Nephron (organoid): ENCODE results near the gene OR5AU1.

ENCODE experiments used
- H3K27ac Mint-ChIP-seq, 3 experiments: 2 replicates each; pipeline ENCODE4 v1.8.0; 2020; ENCODE audit warnings: mixed read lengths in 3 of 3, mild to moderate bottlenecking in 2 of 3, moderate library complexity in 1 of 3
- H3K27me3 Mint-ChIP-seq: 2 replicates; pipeline ENCODE4 v1.8.0; 2021; ENCODE audit warnings: low read depth, mild to moderate bottlenecking, moderate library complexity, mixed read lengths
- H3K36me3 Mint-ChIP-seq: 2 replicates; pipeline ENCODE4 v1.8.0; 2020; ENCODE audit warnings: low read depth, mixed read lengths
- H3K4me1 Mint-ChIP-seq: 2 replicates; pipeline ENCODE4 v1.8.0; 2020; ENCODE audit warnings: mixed read lengths
- H3K4me3 Mint-ChIP-seq, 3 experiments: 2 replicates each; pipeline ENCODE4 v1.8.0; 2020; ENCODE audit warnings: mild to moderate bottlenecking in 3 of 3, mixed read lengths in 3 of 3, moderate library complexity in 2 of 3
- H3K9me3 Mint-ChIP-seq: 2 replicates; pipeline ENCODE4 v1.8.0; 2020; ENCODE audit warnings: mixed read lengths
- TF ChIP-seq, protein P1 (sequence below), 3 experiments: fragments of 200-600 bp; sonication (generic); IDR thresholded peaks; one replicate each; pipeline ENCODE4 v1.5.0; 2021; ENCODE audit warnings: antibody characterized with exemption in 3 of 3; ENCODE audit not compliant: unreplicated experiment in 3 of 3

The OR5AU1 gene

DNA sequence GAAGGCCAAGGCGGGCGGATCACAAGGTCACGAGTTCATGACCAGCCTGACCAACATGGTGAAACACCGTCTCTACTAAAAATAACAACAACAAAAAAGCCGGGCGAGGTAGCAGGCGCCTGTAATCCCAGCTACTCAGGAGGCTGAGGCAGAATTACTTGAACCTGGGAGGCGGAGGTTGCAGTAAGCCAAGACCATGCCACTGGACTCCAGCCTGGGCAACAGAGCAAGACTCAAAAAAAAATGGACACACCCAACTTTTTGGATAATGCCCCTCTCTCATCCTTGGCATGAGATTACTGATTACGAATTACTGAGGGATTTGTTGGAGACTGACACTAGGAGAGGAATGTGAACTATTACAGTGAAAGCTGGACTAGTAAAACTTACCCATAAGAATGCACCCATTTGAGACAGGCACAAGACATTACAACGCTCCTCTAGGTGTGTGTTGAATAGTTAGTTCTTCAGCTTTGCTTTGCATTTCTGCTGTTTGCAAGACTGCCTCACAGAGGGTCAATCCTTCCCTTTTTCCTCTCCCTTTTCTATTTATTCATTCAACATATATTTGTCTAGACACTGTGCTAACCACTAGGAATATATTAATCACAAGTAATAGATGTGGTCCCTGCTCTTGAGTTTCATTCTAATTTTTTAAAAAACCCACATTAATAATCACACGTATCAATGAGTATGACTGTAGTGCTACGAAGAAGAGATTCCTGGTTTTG, 46.0 kb upstream of the OR5AU1 start:
- H3K4me3 Mint-ChIP-seq: no peak overlapping the region
- H3K9me3 Mint-ChIP-seq: peaks cover 6% of the 10 kb centered on the region
- H3K36me3 Mint-ChIP-seq: peaks cover 52% of the 10 kb centered on the region
- H3K27me3 Mint-ChIP-seq: no peaks in the 10 kb centered on the region
- TF ChIP-seq, protein P1, sequence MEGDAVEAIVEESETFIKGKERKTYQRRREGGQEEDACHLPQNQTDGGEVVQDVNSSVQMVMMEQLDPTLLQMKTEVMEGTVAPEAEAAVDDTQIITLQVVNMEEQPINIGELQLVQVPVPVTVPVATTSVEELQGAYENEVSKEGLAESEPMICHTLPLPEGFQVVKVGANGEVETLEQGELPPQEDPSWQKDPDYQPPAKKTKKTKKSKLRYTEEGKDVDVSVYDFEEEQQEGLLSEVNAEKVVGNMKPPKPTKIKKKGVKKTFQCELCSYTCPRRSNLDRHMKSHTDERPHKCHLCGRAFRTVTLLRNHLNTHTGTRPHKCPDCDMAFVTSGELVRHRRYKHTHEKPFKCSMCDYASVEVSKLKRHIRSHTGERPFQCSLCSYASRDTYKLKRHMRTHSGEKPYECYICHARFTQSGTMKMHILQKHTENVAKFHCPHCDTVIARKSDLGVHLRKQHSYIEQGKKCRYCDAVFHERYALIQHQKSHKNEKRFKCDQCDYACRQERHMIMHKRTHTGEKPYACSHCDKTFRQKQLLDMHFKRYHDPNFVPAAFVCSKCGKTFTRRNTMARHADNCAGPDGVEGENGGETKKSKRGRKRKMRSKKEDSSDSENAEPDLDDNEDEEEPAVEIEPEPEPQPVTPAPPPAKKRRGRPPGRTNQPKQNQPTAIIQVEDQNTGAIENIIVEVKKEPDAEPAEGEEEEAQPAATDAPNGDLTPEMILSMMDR (IDR thresholded peaks at IDR 0.05; ENCODE audit: unreplicated experiment in 3 of 3): no peak
- no peak overlapping the region for H3K27ac Mint-ChIP-seq
- no peaks in the 10 kb centered on the region for H3K4me1 Mint-ChIP-seq

DNA sequence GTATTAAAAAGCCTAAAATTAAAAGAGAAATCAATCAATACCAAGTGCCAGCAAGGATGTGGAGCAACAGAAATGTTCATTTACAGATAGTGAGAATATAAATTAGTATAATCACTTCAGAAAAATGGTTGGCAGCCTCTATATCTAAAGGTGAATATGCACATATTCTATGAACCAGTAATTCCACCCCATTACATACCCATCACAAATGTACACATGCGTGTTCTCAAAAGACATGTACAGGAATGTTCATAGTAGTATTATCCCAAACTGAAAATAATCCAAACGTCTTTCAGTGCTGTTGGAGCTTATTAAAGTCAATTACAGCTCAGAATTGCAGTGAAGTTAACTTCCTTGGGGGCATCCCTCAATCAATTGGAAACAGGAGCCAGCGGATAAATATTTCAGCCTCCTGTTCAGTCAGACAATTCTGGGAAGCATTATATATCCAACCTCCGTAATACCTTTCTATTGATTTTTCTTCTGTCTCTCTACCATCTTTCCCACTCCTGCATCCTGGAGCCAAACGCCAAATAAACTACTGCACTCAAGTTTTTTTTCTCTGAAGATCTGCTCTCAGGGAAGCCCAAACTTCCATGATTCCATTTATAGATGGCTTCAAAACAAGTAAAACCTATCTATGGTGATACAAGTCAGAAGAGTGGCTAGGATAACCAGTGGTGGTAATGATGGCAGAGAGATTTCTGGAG, 45.0 kb upstream of the OR5AU1 start:
- H3K4me3 Mint-ChIP-seq: no peak overlapping the region
- peaks cover 42% of the 10 kb centered on the region for H3K36me3 Mint-ChIP-seq
- no peaks in the 10 kb centered on the region for H3K4me1 Mint-ChIP-seq
- TF ChIP-seq, protein P1 (IDR thresholded peaks at IDR 0.05; ENCODE audit: unreplicated experiment in 3 of 3): no peak
- H3K27me3 Mint-ChIP-seq: no peaks in the 10 kb centered on the region
- no peak overlapping the region for H3K27ac Mint-ChIP-seq
- peaks cover 9% of the 10 kb centered on the region for H3K9me3 Mint-ChIP-seq

DNA sequence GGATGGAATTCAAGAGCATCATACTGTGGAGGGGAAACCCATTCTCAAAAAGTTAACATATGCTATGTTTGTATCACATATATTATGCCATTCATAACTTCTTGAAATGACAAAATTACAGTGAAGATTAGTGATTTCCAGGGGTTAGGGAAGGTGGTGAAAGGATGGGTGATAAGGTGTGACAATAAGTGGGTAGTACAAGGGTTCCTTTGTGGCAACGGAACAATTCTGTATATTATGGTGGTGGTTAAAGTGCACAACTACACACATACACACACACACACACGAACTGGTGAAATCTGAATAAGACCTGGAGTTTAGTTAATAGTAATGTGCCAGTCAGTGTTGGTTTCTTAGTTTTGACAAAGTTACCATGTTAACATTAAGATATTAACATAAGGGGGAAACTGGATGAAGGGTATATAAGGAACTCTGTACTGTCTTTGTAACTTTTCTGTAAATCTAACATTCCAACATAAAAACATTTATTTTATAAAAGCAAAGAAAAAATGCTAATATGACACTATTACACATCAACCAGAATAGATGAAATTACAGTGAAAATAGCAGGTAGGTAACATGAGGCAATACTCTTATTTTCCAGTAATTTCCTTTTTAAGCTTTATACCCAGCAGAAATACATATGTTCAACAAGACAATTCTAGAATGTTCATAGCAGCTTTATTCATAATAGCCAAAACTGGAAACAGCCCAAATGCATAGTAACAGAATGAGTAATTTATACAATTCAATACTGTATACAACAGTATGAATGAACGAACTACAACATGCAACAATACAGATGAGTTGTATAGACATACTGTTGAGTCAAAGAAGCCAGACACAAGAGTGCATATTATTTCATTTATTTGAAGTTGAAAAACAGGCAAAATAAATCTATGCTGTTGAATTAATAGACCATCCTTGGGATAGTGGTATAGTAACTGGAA, 44.0 kb upstream of the OR5AU1 start:
- Mint-ChIP-seq H3K27me3 (no peaks in the 10 kb centered on the region), H3K9me3 (peaks cover 9% of the 10 kb centered on the region), H3K4me3 (no peak overlapping the region), H3K4me1 (no peaks in the 10 kb centered on the region), H3K36me3 (peaks cover 32% of the 10 kb centered on the region), H3K27ac (no peak overlapping the region)
- TF ChIP-seq, protein P1 (IDR thresholded peaks at IDR 0.05; ENCODE audit: unreplicated experiment in 3 of 3): no peak

DNA sequence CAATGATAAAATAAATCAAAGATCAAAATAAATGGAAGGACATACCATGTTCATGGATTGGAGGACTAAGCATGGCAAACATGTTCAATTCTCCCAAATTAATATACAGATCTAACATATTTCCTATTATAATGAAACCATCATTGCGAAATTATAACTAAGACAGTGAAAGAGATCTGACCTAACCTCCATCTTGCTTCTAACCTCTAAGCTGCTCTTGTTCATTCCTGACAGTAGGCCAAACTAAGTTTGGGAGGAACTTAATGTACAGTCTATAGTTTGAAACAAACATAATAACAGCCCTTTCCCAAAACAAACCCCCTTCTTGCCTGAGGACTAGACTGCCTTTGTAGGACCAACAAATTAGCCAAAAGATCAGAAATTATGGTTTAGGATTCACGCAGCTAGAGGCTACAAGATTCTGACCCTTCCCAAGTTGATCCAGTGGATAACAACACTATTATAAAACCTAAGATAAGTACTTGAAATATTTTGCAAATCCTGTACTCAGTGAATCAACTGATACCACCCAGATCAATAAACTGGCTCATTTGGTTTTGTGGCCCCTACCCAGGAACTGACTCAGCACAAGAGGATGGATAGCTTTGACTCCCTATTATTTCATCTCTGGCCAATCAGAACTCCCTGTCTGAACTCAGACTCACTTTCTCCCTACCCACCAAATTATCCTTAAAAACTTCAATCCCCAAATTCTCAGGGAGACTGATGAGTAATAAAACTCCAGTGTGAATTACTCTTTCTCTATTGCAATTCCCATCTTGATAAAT, 41.7 kb upstream of the OR5AU1 start:
- H3K36me3 Mint-ChIP-seq: peaks cover 9% of the 10 kb centered on the region
- no peak overlapping the region for H3K4me3 Mint-ChIP-seq
- H3K4me1 Mint-ChIP-seq: no peaks in the 10 kb centered on the region

DNA sequence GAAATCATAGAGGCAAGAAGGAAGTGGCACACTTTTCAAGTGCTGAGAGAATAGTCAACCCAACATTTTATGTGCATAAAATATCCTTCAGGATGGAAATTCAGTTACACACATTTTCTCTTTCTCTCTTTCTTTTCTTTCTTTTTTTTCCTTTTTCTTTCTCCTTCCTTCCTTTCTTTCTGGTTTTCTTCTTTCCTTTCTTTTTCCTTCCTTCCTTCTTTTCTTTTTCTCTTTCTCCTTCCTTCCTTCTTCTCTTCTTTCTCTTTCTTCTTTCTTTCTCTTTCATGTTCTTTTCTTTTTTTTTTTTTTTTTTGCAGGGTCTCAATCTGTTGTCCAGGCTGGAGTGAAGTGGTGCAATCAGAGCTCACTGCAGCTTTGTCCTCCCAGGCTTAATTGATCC, 38.7 kb upstream of the OR5AU1 start:
- no peaks in the 10 kb centered on the region for H3K36me3 Mint-ChIP-seq
- H3K27me3 Mint-ChIP-seq: no peaks in the 10 kb centered on the region
- TF ChIP-seq, protein P1 (IDR thresholded peaks at IDR 0.05; ENCODE audit: unreplicated experiment in 3 of 3): no peak
- H3K27ac Mint-ChIP-seq: no peak overlapping the region
- H3K4me3 Mint-ChIP-seq: no peak overlapping the region
- H3K4me1 Mint-ChIP-seq: no peaks in the 10 kb centered on the region
- peaks cover 9% of the 10 kb centered on the region for H3K9me3 Mint-ChIP-seq

More for the DNA sequence above, 41.7 kb upstream of the OR5AU1 start:
- TF ChIP-seq, protein P1 (IDR thresholded peaks at IDR 0.05; ENCODE audit: unreplicated experiment in 3 of 3): no peak
- Mint-ChIP-seq H3K27me3 (no peaks in the 10 kb centered on the region), H3K27ac (no peak overlapping the region), H3K9me3 (peaks cover 9% of the 10 kb centered on the region)
